HepG2 (cell line): ENCODE results near the gene TBXAS1. TPM values are rescaled to one million over a fixed set of nuclear protein-coding genes. Genes with fewer than 3 reads are reported as not detected.

ENCODE experiments used
- ATAC-seq: fragments of 200-7000 bp; cut with Tn5 transposase; 3 replicates; pipeline ENCODE4 v1.9.1; 2020; ENCODE audit warnings: mild to moderate bottlenecking, moderate library complexity
- BruUV-seq: library from RNA; stranded (reverse); fragments of 400-500 nt; replicated peaks from 2 replicates; lab custom pipeline; 2021; lab: Mats Ljungman, UMichigan
- CTCF ChIA-PET: fragments of 300-600 bp; formaldehyde crosslinking; extraction: SDS; loops from one replicate; lab custom pipeline; 2021; ENCODE audit warnings: low total read pairs, inconsistent platforms, low intra/inter-chr PET ratio; lab: Yijun Ruan, JAX
- POLR2A ChIA-PET: fragments of 350-600 bp; sonication (Branson Sonifier 250); formaldehyde crosslinking; loops from one replicate; lab custom pipeline; 2020; ENCODE audit warnings: antibody characterized with exemption, inconsistent platforms; lab: Yijun Ruan, JAX
- DNase-seq: peaks from one replicate; pipeline ENCODE4 v3.0.0-alpha.2; 2015; ENCODE audit warnings: low spot score
- FAIRE-seq: peaks from 3 replicates; lab custom pipeline; 2011; peaks lifted over from hg19 to GRCh38; lab: Jason Lieb, UNC
- H2AFZ ChIP-seq: one replicate; pipeline ENCODE4 v1.6.1; 2011; ENCODE audit warnings: low read length, inconsistent platforms
- H3K27ac ChIP-seq: fragments of 300-600 bp; 3 replicates; pipeline ENCODE4 v1.8.0; 2011; ENCODE audit warnings: mixed run types, mild to moderate bottlenecking, mixed read lengths, low read length, inconsistent platforms; ENCODE audit not compliant: insufficient read depth; ENCODE audit errors: extremely low read length
- H3K27me3 ChIP-seq, 2 experiments: fragments of 200-600 bp in 1 of 2; 2 replicates in 1 of 2; 3 replicates in 1 of 2; pipeline versions ENCODE4 v1.6.0 to v1.8.0; 2011; ENCODE audit warnings: low read length in 2 of 2, mild to moderate bottlenecking in 2 of 2, moderate library complexity in 2 of 2, inconsistent platforms in 1 of 2; ENCODE audit not compliant: insufficient read depth in 2 of 2, control insufficient read depth in 1 of 2
- H3K36me3 ChIP-seq, 2 experiments: fragments of 200-600 bp in 1 of 2; replicated peaks in 1 of 2; 2 replicates in 1 of 2; 3 replicates in 1 of 2; pipeline versions ENCODE4 v1.5.1 to v1.8.0; 2011; ENCODE audit warnings: low read length in 2 of 2, inconsistent platforms in 1 of 2; ENCODE audit not compliant: insufficient read depth in 2 of 2, control insufficient read depth in 1 of 2
- H3K4me1 ChIP-seq: 2 replicates; pipeline ENCODE4 v1.5.1; 2012; ENCODE audit warnings: low read length, inconsistent platforms; ENCODE audit not compliant: insufficient read depth
- H3K4me2 ChIP-seq: 2 replicates; pipeline ENCODE4 v1.6.0; 2011; ENCODE audit warnings: low read depth, low read length, inconsistent platforms
- H3K4me3 ChIP-seq, 3 experiments: fragments of 200-600 bp in 1 of 3; sonication (generic), shearing (Covaris generic) in 1 of 3; replicated peaks in 1 of 3; 2 replicates each; pipeline ENCODE4 v1.5.1; 2011 to 2016; ENCODE audit warnings: low read length in 3 of 3, inconsistent platforms in 2 of 3, low read depth in 2 of 3, mild to moderate bottlenecking in 2 of 3, control low read depth in 1 of 3, mixed read lengths in 1 of 3; ENCODE audit not compliant: insufficient read depth in 1 of 3
- H3K79me2 ChIP-seq: one replicate; pipeline ENCODE4 v1.6.1; 2011; ENCODE audit warnings: low read length, inconsistent platforms; ENCODE audit not compliant: insufficient read depth
- H3K9ac ChIP-seq: 2 replicates; pipeline ENCODE4 v1.6.0; 2011; ENCODE audit warnings: mild to moderate bottlenecking, low read depth, low read length, inconsistent platforms; ENCODE audit not compliant: insufficient read depth
- H3K9me3 ChIP-seq: 2 replicates; pipeline ENCODE4 v1.5.1; 2012; ENCODE audit warnings: mild to moderate bottlenecking, low read length
- H4K20me1 ChIP-seq: 2 replicates; pipeline ENCODE4 v1.6.0; 2011; ENCODE audit warnings: inconsistent platforms, mild to moderate bottlenecking, low read length, moderate library complexity; ENCODE audit not compliant: insufficient read depth
- ADNP ChIP-seq: sonication (generic); formaldehyde crosslinking; IDR thresholded peaks from 2 replicates; pipeline ENCODE4 v1.4.0; 2020; ENCODE audit warnings: missing genetic modification reagents
- ARNTL ChIP-seq: sonication (generic); formaldehyde crosslinking; IDR thresholded peaks from 2 replicates; pipeline ENCODE4 v1.4.0; 2020; ENCODE audit warnings: mild to moderate bottlenecking, missing genetic modification reagents
- FOXC1 ChIP-seq: sonication (generic); formaldehyde crosslinking; IDR thresholded peaks from 2 replicates; pipeline ENCODE4 v1.8.0; 2022; ENCODE audit warnings: mild to moderate bottlenecking, missing genetic modification reagents, borderline replicate concordance
- KAT8 ChIP-seq: IDR thresholded peaks from 2 replicates; pipeline ENCODE4 v1.6.1; 2016; ENCODE audit warnings: missing genetic modification reagents, missing compliant biosample characterization
- NCOA1 ChIP-seq: sonication (generic); formaldehyde crosslinking; IDR thresholded peaks from 2 replicates; pipeline ENCODE4 v1.9.0; 2021; ENCODE audit warnings: missing genetic modification reagents
- SP1 ChIP-seq, 2 experiments: fragments of 450-650 bp in 1 of 2; sonication (generic) in 1 of 2; formaldehyde crosslinking in 1 of 2; IDR thresholded peaks; 2 replicates each; pipeline versions ENCODE4 v1.4.0 to v1.6.1; 2016 to 2020; ENCODE audit warnings: missing genetic modification reagents in 1 of 2
- ZBTB38 ChIP-seq: sonication (generic); formaldehyde crosslinking; IDR thresholded peaks from 2 replicates; pipeline ENCODE4 v1.5.1; 2020; ENCODE audit warnings: mild to moderate bottlenecking, missing genetic modification reagents
- ZNF207 ChIP-seq: fragments of 450-650 bp; IDR thresholded peaks from 2 replicates; pipeline ENCODE4 v1.6.1; 2016; ENCODE audit warnings: antibody characterized with exemption, borderline replicate concordance
- ZNF317 ChIP-seq: sonication (generic); formaldehyde crosslinking; IDR thresholded peaks from 2 replicates; pipeline ENCODE4 v1.5.0; 2020; ENCODE audit warnings: mild to moderate bottlenecking, missing genetic modification reagents
- ZNF878 ChIP-seq: sonication (generic); formaldehyde crosslinking; IDR thresholded peaks from 2 replicates; pipeline ENCODE4 v1.8.1; 2023; ENCODE audit warnings: mild to moderate bottlenecking, missing genetic modification reagents, moderate library complexity
- WGBS: methylation state at CpG from one replicate; pipeline ENCODE4 v1.1.6; 2017; ENCODE audit warnings: low lambda C conversion rate; 5-methylcytosine and 5-hydroxymethylcytosine counted together
- in situ Hi-C: cut with HindIII; loops from 2 replicates; pipeline ENCODE4 v1.10.0; 2017; ENCODE audit warnings: low pct_unique_long_range_greater_than_20kb; ENCODE audit not compliant: extremely low pct_ligation_motif_present
- intact Hi-C: fragments of 100-400 bp; cut with micrococcal nuclease; formaldehyde crosslinking; loops from one replicate; pipeline ENCODE4 v1.10.0; 2022; ENCODE audit not compliant: unreplicated experiment
- polyA plus RNA-seq, 8 experiments: library from polyadenylated mRNA; depleted of rRNA in 3 of 8; stranded (reverse) in 7 of 8; unstranded in 1 of 8; fragments of >200 nt; fragmentation: Illumina TruSeq in 4 of 8; extraction: Trizol in 4 of 8; gene quantifications; 2 replicates each; pipeline versions ENCODE4 v1.2.1 to v1.2.3, GENCODE V29; 2011 to 2016; ENCODE audit warnings: low read depth in 4 of 8, missing spikeins in 1 of 8, mixed read lengths in 1 of 8; ENCODE audit not compliant: insufficient read depth in 1 of 8
- total RNA-seq, 5 experiments: library from RNA; depleted of rRNA; stranded (reverse); fragments of >200 nt; fragmentation: Illumina TruSeq; extraction: Trizol; gene quantifications; 2 replicates each; pipeline ENCODE4 v1.2.3, GENCODE V29; 2016; ENCODE audit warnings: low read depth in 1 of 5
- TF ChIP-seq, protein P1 (sequence below): fragments of 450-650 bp; IDR thresholded peaks from 2 replicates; pipeline ENCODE4 v1.6.1; 2016
- TF ChIP-seq, protein P2 (sequence below): sonication (generic); formaldehyde crosslinking; IDR thresholded peaks from 2 replicates; pipeline ENCODE4 v1.8.1; 2023; ENCODE audit warnings: mild to moderate bottlenecking, inconsistent platforms, moderate library complexity, missing genetic modification reagents, borderline replicate concordance

Gene TBXAS1
- total and polyA plus RNA-seq, 2 of the 13 experiments (the other 11 are each of a cell fraction or from before 2014, with no cell fraction given), result 4.0 to 4.9 TPM

- in situ Hi-C loops, result no loop called here
- ChIA-PET CTCF (no interaction called here), POLR2A (no interaction called here)
- no peak overlapping the region for H3K4me2 ChIP-seq
- H3K4me3 ChIP-seq, result no peak overlapping the region
- H3K27ac ChIP-seq, result no peak overlapping the region
- BruUV-seq, result no TSS peak
- H3K9ac ChIP-seq, result no peak overlapping the region
- H3K9me3 ChIP-seq, result peaks cover 5% of the 10 kb centered on the region
- FAIRE-seq, result no peak
- TF ChIP-seq ARNTL (no peak), ZNF878 (CRISPR knock-in tag) (no peak), ZBTB38 (CRISPR knock-in tag) (no peak)
- no peaks in the 10 kb centered on the region for H3K79me2 ChIP-seq
- no peaks in the 10 kb centered on the region for H3K27me3 ChIP-seq
- intact Hi-C loops, result no loop called here
- DNase-seq, result no peak
- H3K36me3 ChIP-seq, result no peaks in the 10 kb centered on the region
- no peaks in the 10 kb centered on the region for H4K20me1 ChIP-seq
- ATAC-seq, result no peak
- H3K4me1 ChIP-seq, result peaks cover 15% of the 10 kb centered on the region
- H2AFZ ChIP-seq, result no peak overlapping the region
Measured at GRCh38 chr7:139808846-139809442, 20.1 kb upstream of the TBXAS1 start.

DNA sequence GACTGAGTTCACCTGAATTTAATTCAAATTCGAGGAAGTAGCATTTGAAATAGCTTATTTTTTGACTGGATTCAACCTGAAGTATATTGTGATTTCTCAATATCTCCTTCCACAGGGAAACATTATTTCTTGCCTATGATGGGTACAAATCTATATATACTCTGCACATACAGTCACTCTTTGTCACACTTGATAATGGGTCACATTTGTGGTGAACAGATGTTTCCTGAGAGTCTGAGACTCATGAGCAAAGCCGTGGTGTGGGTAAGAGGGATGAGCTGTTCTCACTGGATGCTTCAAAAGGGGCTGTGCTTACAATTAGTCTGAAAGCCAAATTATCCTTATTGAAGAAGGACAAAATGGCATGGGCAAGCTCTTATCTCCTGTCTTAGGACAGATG, 18.0 kb upstream of the TBXAS1 start:
- BruUV-seq, result no TSS peak
- Histone ChIP-seq H3K36me3 (no peaks in the 10 kb centered on the region), H3K9me3 (no peaks in the 10 kb centered on the region), H3K4me2 (no peak overlapping the region), H2AFZ (no peak overlapping the region), H3K9ac (no peak overlapping the region), H3K79me2 (no peaks in the 10 kb centered on the region), H3K27me3 (no peaks in the 10 kb centered on the region), H4K20me1 (no peaks in the 10 kb centered on the region; the same call in 1 of the 2 replicates), H3K27ac (no peak overlapping the region), H3K4me1 (peaks cover 15% of the 10 kb centered on the region), H3K4me3 (no peak overlapping the region)
- DNase-seq, result no peak
- ChIA-PET CTCF (no interaction called here), POLR2A (no interaction called here)
- in situ Hi-C loops (no loop called here), intact Hi-C loops (no loop called here)
- ATAC-seq, result no peak
- 2% methylated on average over 2 of the region's 2 CpGs for WGBS
- FAIRE-seq, result no peak
- no peak for TF ChIP-seq SP1 (IDR thresholded peaks at IDR 0.05)
- no peak for TF ChIP-seq SP1 (CRISPR knock-in tag; IDR thresholded peaks at IDR 0.05)
- TF ChIP-seq KAT8, result no peak
- TF ChIP-seq, protein P1, sequence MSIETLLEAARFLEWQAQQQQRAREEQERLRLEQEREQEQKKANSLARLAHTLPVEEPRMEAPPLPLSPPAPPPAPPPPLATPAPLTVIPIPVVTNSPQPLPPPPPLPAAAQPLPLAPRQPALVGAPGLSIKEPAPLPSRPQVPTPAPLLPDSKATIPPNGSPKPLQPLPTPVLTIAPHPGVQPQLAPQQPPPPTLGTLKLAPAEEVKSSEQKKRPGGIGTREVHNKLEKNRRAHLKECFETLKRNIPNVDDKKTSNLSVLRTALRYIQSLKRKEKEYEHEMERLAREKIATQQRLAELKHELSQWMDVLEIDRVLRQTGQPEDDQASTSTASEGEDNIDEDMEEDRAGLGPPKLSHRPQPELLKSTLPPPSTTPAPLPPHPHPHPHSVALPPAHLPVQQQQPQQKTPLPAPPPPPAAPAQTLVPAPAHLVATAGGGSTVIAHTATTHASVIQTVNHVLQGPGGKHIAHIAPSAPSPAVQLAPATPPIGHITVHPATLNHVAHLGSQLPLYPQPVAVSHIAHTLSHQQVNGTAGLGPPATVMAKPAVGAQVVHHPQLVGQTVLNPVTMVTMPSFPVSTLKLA, result no peak
- TF ChIP-seq ADNP (CRISPR knock-in tag), result no peak
- TF ChIP-seq ZNF317 (CRISPR knock-in tag), result no peak
- TF ChIP-seq, protein P2, sequence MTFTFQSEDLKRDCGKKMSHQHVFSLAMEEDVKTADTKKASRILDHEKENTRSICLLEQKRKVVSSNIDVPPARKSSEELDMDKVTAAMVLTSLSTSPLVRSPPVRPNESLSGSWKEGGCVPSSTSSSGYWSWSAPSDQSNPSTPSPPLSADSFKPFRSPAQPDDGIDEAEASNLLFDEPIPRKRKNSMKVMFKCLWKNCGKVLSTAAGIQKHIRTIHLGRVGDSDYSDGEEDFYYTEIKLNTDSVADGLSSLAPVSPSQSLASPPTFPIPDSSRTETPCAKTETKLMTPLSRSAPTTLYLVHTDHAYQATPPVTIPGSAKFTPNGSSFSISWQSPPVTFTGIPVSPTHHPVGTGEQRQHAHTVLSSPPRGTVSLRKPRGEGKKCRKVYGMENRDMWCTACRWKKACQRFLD (CRISPR knock-in tag), result no peak
- no peak for TF ChIP-seq FOXC1 (CRISPR knock-in tag)
- no peak for TF ChIP-seq ZNF207
- no peak for TF ChIP-seq NCOA1 (CRISPR knock-in tag)
